SJCRH30 (cell line): ENCODE data around the gene KEAP1. TPM values are rescaled to one million over a fixed set of nuclear protein-coding genes. Genes with fewer than 3 reads are reported as not detected.
"Not testable (repeated sequence)": the region's sequence is repeated elsewhere in the genome, so short reads cannot be mapped to it uniquely, and the experiment has no call there.

Experiments used
- DNase-seq, 2 experiments: peaks; one replicate each; pipeline ENCODE4 v3.0.0-alpha.2; 2015 to 2020
- H3K27ac ChIP-seq: fragments of 250-450 bp; sonication (Bioruptor Pico); 2 replicates; pipeline ENCODE4 v1.5.1; 2020; ENCODE audit warnings: mild to moderate bottlenecking, moderate library complexity
- H3K27me3 ChIP-seq: fragments of 250-450 bp; sonication (Bioruptor Pico); 2 replicates; pipeline ENCODE4 v1.5.1; 2020; ENCODE audit warnings: mild to moderate bottlenecking, moderate library complexity
- H3K36me3 ChIP-seq: fragments of 250-450 bp; sonication (Bioruptor Pico); 2 replicates; pipeline ENCODE4 v1.5.1; 2020; ENCODE audit warnings: mild to moderate bottlenecking, moderate library complexity
- H3K4me1 ChIP-seq: fragments of 250-450 bp; sonication (Bioruptor Pico); 2 replicates; pipeline ENCODE4 v1.5.1; 2020; ENCODE audit warnings: mild to moderate bottlenecking, moderate library complexity
- H3K4me3 ChIP-seq: fragments of 250-450 bp; sonication (Bioruptor Pico); 2 replicates; pipeline ENCODE4 v1.5.1; 2020; ENCODE audit warnings: mild to moderate bottlenecking, moderate library complexity
- H3K9me3 ChIP-seq: fragments of 250-450 bp; sonication (Bioruptor Pico); replicated peaks from 2 replicates; pipeline ENCODE4 v1.5.1; 2020; ENCODE audit warnings: mild to moderate bottlenecking, moderate library complexity
- total RNA-seq: library from RNA; depleted of rRNA; stranded (reverse); fragments of >200 nt; shearing (Covaris generic); gene quantifications from 2 replicates; pipeline ENCODE4 v1.2.3, GENCODE V29; 2014; rRNA removed

Gene KEAP1
- 45.3 and 50.5 TPM in 2 replicates for total RNA-seq

- peak in 1 of 2 experiments; percentile 40 for DNase-seq
- no peaks in the 10 kb centered on the region for H3K9me3 ChIP-seq
Observed at GRCh38 chr19:10503002-10503789, at the start of gene KEAP1. KEAP1 (minus strand) TSS chr19:10503356; CDS start chr19:10500033, 3,323 bp downstream.

GRCh38 chr19:10552510-10553053 lies 49.4 kb upstream of the KEAP1 start:
- Histone ChIP-seq H3K9me3 (no peaks in the 10 kb centered on the region), H3K4me3 (no peak overlapping the region), H3K27ac (no peak overlapping the region), H3K27me3 (no peaks in the 10 kb centered on the region), H3K36me3 (peaks cover 41% of the 10 kb centered on the region), H3K4me1 (no peaks in the 10 kb centered on the region)
- peak; percentile 55 to 64 for DNase-seq

More at GRCh38 chr19:10503002-10503789, at the start of gene KEAP1:
- no peaks in the 10 kb centered on the region for H3K27me3 ChIP-seq
- H3K4me3 ChIP-seq = peak within 1 kb of the TSS; percentile 87
- H3K4me1 ChIP-seq = no peaks in the 10 kb centered on the region
- peak within 1 kb of the TSS; percentile 96 for H3K27ac ChIP-seq
- peaks cover 15% of the 10 kb centered on the region for H3K36me3 ChIP-seq

- Histone ChIP-seq H3K27me3 (no peaks in the 10 kb centered on the region), H3K4me1 (no peaks in the 10 kb centered on the region), H3K36me3 (peaks cover 41% of the 10 kb centered on the region), H3K4me3 (no peak overlapping the region), H3K9me3 (no peaks in the 10 kb centered on the region), H3K27ac (no peak overlapping the region)
- peak in 1 of 2 experiments; percentile 46 for DNase-seq
Observed at GRCh38 chr19:10551698-10552301, 48.6 kb upstream of the KEAP1 start.

GRCh38 chr19:10551006-10551405 lies 47.9 kb upstream of the KEAP1 start:
- peaks cover 38% of the 10 kb centered on the region for H3K36me3 ChIP-seq
- not testable (repeated sequence) for H3K4me3 ChIP-seq, H3K4me1 ChIP-seq, H3K27me3 ChIP-seq, H3K27ac ChIP-seq, H3K9me3 ChIP-seq, DNase-seq

- H3K4me3 ChIP-seq = no peak overlapping the region
- H3K36me3 ChIP-seq = peaks cover 31% of the 10 kb centered on the region
- no peak for DNase-seq
- H3K27ac ChIP-seq = no peak overlapping the region
- no peaks in the 10 kb centered on the region for H3K27me3 ChIP-seq
- no peaks in the 10 kb centered on the region for H3K9me3 ChIP-seq
- no peaks in the 10 kb centered on the region for H3K4me1 ChIP-seq
Observed at GRCh38 chr19:10550336-10550735, 47.2 kb upstream of the KEAP1 start.

- Histone ChIP-seq H3K9me3 (no peaks in the 10 kb centered on the region), H3K27me3 (no peaks in the 10 kb centered on the region), H3K27ac (no peak overlapping the region), H3K4me1 (no peaks in the 10 kb centered on the region), H3K4me3 (no peak overlapping the region), H3K36me3 (peaks cover 28% of the 10 kb centered on the region)
- DNase-seq = no peak
Observed at GRCh38 chr19:10549733-10550132, 46.6 kb upstream of the KEAP1 start.

GRCh38 chr19:10548746-10549276 lies 45.7 kb upstream of the KEAP1 start:
- no peaks in the 10 kb centered on the region for H3K27me3 ChIP-seq
- no peak overlapping the region for H3K27ac ChIP-seq
- no peak overlapping the region for H3K4me3 ChIP-seq
- H3K36me3 ChIP-seq = peaks cover 21% of the 10 kb centered on the region
- no peaks in the 10 kb centered on the region for H3K4me1 ChIP-seq
- no peak for DNase-seq
- no peaks in the 10 kb centered on the region for H3K9me3 ChIP-seq

GRCh38 chr19:10546817-10547216 lies 43.7 kb upstream of the KEAP1 start:
- DNase-seq = no peak
- H3K27ac ChIP-seq = no peak overlapping the region
- H3K4me3 ChIP-seq = no peak overlapping the region
- H3K36me3 ChIP-seq = peaks cover 3% of the 10 kb centered on the region
- no peaks in the 10 kb centered on the region for H3K27me3 ChIP-seq
- no peaks in the 10 kb centered on the region for H3K9me3 ChIP-seq
- H3K4me1 ChIP-seq = no peaks in the 10 kb centered on the region

GRCh38 chr19:10544753-10545251 lies 41.6 kb upstream of the KEAP1 start:
- no peak overlapping the region for H3K4me3 ChIP-seq
- H3K27me3 ChIP-seq = no peaks in the 10 kb centered on the region
- no peaks in the 10 kb centered on the region for H3K4me1 ChIP-seq
- H3K9me3 ChIP-seq = no peaks in the 10 kb centered on the region
- no peak overlapping the region for H3K27ac ChIP-seq
- no peak for DNase-seq
- peaks cover 3% of the 10 kb centered on the region for H3K36me3 ChIP-seq

GRCh38 chr19:10544242-10544752 lies 41.1 kb upstream of the KEAP1 start:
- Histone ChIP-seq H3K36me3 (no peaks in the 10 kb centered on the region; the same call in 1 of the 2 replicates), H3K27me3 (no peaks in the 10 kb centered on the region), H3K9me3 (no peaks in the 10 kb centered on the region), H3K4me3 (peak overlapping the region; percentile 98), H3K27ac (peak overlapping the region; percentile 51; the same call in 1 of the 2 replicates), H3K4me1 (no peaks in the 10 kb centered on the region)
- no peak for DNase-seq

- peak within 1 kb of the TSS; percentile 98 for H3K4me3 ChIP-seq
- DNase-seq = peak; percentile 74 to 85
- no peaks in the 10 kb centered on the region for H3K36me3 ChIP-seq
- no peaks in the 10 kb centered on the region for H3K9me3 ChIP-seq
- peak within 1 kb of the TSS; percentile 51; the same call in 1 of the 2 replicates for H3K27ac ChIP-seq
- H3K27me3 ChIP-seq = no peaks in the 10 kb centered on the region
- no peaks in the 10 kb centered on the region for H3K4me1 ChIP-seq
Observed at GRCh38 chr19:10543420-10544241, 40.5 kb upstream of the KEAP1 start, which contains the start of gene ATG4D. ATG4D (plus strand) TSS chr19:10543904; CDS start chr19:10544091, 187 bp downstream.

- no peaks in the 10 kb centered on the region for H3K27me3 ChIP-seq
- no peaks in the 10 kb centered on the region for H3K36me3 ChIP-seq
- no peak for DNase-seq
- H3K9me3 ChIP-seq = no peaks in the 10 kb centered on the region
- H3K4me3 ChIP-seq = no peak overlapping the region
- H3K4me1 ChIP-seq = no peaks in the 10 kb centered on the region
- no peak overlapping the region for H3K27ac ChIP-seq
Observed at GRCh38 chr19:10543059-10543419, 39.9 kb upstream of the KEAP1 start.

- H3K4me1 ChIP-seq, H3K27ac ChIP-seq, H3K27me3 ChIP-seq, H3K9me3 ChIP-seq, H3K4me3 ChIP-seq, H3K36me3 ChIP-seq, DNase-seq: not testable (repeated sequence)
Observed at GRCh38 chr19:10539016-10539415, 35.9 kb upstream of the KEAP1 start.
